Uterus (tissue), 2 donors: ENCODE measurements around the gene MAGI2.

Experiments
- CTCF ChIP-seq, 4 experiments: fragments of 200-600 bp in 2 of 4; fragments of 450-650 bp in 2 of 4; sonication (generic) in 2 of 4; IDR thresholded peaks; one replicate each; pipeline ENCODE4 v1.5.1; 2016 to 2019; ENCODE audit warnings: antibody characterized with exemption in 4 of 4, mild to moderate bottlenecking in 2 of 4, moderate library complexity in 1 of 4
- POLR2A ChIP-seq, 2 donors: fragments of 450-650 bp; IDR thresholded peaks; one replicate each; pipeline ENCODE4 v1.6.1; 2016; ENCODE audit warnings: antibody characterized with exemption in 2 of 2, mild to moderate bottlenecking in 1 of 2, moderate library complexity in 1 of 2

DNA sequence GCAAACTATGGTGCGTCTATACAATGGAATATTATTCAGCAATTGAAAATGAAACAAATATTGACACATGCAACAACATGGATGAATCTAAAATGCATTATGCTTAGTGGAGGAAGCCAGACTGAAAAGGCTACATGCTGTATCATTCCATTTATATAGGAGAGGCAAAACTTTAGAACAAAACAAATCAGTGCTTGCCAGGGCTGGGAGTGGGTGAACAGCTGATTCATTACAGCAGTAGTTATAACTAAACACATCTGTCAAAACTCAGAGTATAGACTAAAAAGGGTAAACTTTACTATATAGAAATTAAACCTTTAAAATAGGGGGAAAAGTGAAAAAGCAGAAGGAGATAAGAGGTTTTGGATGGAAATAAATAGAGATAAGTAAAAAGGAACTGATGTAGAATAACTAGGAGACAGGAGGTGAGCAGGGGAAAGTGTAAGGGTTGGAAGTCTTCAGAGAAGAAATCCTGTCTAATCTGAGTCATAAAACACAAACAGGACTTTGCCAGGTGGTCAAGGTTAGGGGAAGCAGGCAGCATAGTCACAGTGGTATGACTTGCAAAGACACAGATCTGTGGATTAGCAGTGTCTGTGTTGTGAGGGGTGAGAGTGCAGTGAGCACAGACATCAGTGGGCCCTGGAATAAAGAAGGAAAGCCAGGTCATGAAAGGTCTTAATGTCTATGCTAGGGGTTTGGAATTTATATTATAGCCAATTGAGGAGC is 1305.1 kb downstream of the MAGI2 start:
- TF ChIP-seq CTCF (IDR thresholded peaks at IDR 0.05) (no peak), POLR2A (IDR thresholded peaks at IDR 0.05) (no peak)
